ENCODE measurements around the gene BAX.

Gene BAX

DNA sequence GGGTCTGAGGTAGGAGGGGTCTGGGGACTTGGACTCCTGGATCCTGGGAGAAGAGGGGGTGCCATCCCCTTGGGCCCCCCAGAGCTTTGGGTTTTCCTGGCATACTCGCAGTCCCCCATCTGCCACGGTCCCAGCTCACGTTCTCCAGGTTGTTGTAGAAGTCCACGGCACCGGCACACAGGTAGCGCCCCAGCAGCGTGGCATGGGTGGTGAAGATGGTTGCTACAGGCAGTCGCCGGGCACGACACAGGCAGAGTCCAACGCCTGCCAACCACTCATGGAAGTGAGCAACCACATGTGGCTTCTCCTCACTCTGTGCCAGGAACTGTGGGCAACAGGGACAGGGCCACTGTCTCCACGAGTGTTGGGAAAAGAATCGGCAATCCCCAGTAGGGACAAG lies 31.0 kb downstream of the BAX start:
- DNase-seq: no peak
- in situ Hi-C loops (cut with HindIII; ENCODE audit: low pct_ligation_motif_present, low sequenced_read_pairs): no loop called here
- H3K27me3 ChIP-seq (replicated peaks): no peaks in the 10 kb centered on the region
- peaks cover 66% of the 10 kb centered on the region for H3K36me3 ChIP-seq (replicated peaks)
- TF ChIP-seq, protein P1, sequence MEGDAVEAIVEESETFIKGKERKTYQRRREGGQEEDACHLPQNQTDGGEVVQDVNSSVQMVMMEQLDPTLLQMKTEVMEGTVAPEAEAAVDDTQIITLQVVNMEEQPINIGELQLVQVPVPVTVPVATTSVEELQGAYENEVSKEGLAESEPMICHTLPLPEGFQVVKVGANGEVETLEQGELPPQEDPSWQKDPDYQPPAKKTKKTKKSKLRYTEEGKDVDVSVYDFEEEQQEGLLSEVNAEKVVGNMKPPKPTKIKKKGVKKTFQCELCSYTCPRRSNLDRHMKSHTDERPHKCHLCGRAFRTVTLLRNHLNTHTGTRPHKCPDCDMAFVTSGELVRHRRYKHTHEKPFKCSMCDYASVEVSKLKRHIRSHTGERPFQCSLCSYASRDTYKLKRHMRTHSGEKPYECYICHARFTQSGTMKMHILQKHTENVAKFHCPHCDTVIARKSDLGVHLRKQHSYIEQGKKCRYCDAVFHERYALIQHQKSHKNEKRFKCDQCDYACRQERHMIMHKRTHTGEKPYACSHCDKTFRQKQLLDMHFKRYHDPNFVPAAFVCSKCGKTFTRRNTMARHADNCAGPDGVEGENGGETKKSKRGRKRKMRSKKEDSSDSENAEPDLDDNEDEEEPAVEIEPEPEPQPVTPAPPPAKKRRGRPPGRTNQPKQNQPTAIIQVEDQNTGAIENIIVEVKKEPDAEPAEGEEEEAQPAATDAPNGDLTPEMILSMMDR (IDR thresholded peaks at IDR 0.05; ENCODE audit: low read depth, low read length, missing control alignments): no peak
- H3K4me3 ChIP-seq (ENCODE audit: low read depth, low read length): no peak overlapping the region
- H3K27ac ChIP-seq: no peak overlapping the region

DNA sequence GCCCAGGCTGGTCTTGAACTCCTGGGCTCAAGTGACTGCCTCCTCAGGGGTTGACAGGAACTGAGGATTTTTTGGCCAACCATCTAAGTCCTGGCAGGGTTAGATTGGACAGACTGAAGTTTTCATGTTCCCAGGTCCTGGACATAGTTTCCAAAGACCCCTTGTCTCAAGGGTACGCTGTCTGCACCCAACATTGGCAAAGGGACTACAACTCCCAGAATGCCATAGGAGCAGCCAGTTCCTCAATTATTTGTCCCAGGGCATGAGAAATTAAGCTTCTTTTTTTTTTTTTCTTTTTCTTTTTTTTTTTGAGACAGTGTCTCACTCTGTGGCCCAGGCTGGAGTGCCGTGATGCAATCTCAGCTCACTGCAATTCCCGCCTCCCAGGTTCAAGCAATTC lies 31.5 kb downstream of the BAX start:
- peaks cover 64% of the 10 kb centered on the region for H3K36me3 ChIP-seq (replicated peaks)

DNA sequence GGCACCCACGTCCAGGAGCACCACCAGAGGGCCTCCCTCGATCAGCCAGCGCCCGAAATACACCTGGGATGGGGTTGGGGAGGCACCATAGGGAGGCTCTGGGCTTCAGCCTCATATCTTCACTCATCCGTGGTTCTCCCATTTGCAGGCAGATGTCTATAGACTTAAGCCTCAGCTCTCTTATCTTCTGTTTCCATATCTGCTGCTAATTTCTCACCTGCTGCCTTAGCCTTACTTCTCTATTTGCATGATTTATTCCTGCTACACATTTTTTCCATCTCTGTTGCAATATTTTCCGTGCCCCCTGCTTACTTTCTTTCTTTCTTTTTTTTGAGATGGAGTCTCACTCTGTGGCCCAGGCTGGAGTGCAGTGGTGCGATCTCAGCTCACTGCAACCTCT lies 32.6 kb downstream of the BAX start:
- TF ChIP-seq, protein P1 (IDR thresholded peaks at IDR 0.05; ENCODE audit: low read depth, low read length, missing control alignments): no peak
- DNase-seq: no peak
- H3K27me3 ChIP-seq (replicated peaks): no peaks in the 10 kb centered on the region
- H3K4me3 ChIP-seq (ENCODE audit: low read depth, low read length): no peak overlapping the region
- no peak overlapping the region for H3K27ac ChIP-seq
- H3K36me3 ChIP-seq (replicated peaks): peaks cover 60% of the 10 kb centered on the region
- in situ Hi-C loops (cut with HindIII; ENCODE audit: low pct_ligation_motif_present, low sequenced_read_pairs): no loop called here

More for the DNA sequence above, 31.5 kb downstream of the BAX start:
- TF ChIP-seq, protein P1 (IDR thresholded peaks at IDR 0.05; ENCODE audit: low read depth, low read length, missing control alignments): no peak
- no peak for DNase-seq
- Histone ChIP-seq H3K4me3 (ENCODE audit: low read depth, low read length) (no peak overlapping the region), H3K27me3 (replicated peaks) (no peaks in the 10 kb centered on the region), H3K27ac (no peak overlapping the region)
- in situ Hi-C loops (cut with HindIII; ENCODE audit: low pct_ligation_motif_present, low sequenced_read_pairs): no loop called here

DNA sequence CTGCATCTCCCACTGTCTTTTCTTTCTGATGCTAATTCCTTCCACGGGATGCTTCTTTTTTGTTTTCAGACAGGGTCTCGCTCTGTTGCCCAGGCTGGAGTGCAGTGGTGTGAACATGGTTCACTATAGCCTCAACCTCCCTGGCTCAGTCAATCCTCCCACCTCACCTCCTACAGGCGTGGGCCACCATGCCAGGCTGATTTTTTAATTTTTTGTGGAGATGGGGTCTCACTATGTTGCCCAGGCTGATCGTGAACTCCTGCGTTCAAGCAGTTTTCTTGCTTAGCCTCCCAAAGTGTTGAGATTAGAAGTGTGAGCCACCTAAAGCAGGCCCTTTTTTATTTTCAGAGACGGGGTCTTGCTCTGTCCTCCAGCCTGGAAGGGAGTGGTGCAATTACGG lies 33.6 kb downstream of the BAX start:
- in situ Hi-C loops (cut with HindIII; ENCODE audit: low pct_ligation_motif_present, low sequenced_read_pairs): no loop called here
- no peak for DNase-seq
- TF ChIP-seq, protein P1 (IDR thresholded peaks at IDR 0.05; ENCODE audit: low read depth, low read length, missing control alignments): no peak
- H3K27me3 ChIP-seq (replicated peaks): no peaks in the 10 kb centered on the region
- no peak overlapping the region for H3K4me3 ChIP-seq (ENCODE audit: low read depth, low read length)
- no peak overlapping the region for H3K27ac ChIP-seq
- peaks cover 51% of the 10 kb centered on the region for H3K36me3 ChIP-seq (replicated peaks)

DNA sequence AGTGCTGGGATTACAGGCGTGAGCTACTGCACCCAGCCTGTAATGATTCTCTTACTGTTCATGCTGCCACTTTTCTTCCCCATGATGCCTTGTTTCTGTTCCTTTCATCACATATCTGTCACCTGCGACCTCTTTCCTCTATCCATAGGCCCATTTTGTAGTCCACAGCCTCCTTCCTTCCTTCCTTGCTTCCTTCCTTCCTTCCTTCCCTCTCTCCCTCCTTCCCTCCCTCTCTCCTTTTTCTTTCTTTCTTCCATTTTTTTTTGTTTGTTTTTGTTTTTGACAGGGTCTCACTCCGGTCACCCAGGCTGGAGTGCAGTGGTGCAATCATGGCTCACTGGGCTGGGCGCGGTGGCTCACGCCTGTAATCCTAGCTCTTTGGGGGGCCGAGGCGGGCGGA lies 34.2 kb downstream of the BAX start:
- TF ChIP-seq, protein P1 (IDR thresholded peaks at IDR 0.05; ENCODE audit: low read depth, low read length, missing control alignments): no peak
- Histone ChIP-seq H3K27me3 (replicated peaks) (no peaks in the 10 kb centered on the region), H3K36me3 (replicated peaks) (peaks cover 49% of the 10 kb centered on the region), H3K27ac (no peak overlapping the region), H3K4me3 (ENCODE audit: low read depth, low read length) (no peak overlapping the region)
- DNase-seq: no peak
- in situ Hi-C loops (cut with HindIII; ENCODE audit: low pct_ligation_motif_present, low sequenced_read_pairs): no loop called here

DNA sequence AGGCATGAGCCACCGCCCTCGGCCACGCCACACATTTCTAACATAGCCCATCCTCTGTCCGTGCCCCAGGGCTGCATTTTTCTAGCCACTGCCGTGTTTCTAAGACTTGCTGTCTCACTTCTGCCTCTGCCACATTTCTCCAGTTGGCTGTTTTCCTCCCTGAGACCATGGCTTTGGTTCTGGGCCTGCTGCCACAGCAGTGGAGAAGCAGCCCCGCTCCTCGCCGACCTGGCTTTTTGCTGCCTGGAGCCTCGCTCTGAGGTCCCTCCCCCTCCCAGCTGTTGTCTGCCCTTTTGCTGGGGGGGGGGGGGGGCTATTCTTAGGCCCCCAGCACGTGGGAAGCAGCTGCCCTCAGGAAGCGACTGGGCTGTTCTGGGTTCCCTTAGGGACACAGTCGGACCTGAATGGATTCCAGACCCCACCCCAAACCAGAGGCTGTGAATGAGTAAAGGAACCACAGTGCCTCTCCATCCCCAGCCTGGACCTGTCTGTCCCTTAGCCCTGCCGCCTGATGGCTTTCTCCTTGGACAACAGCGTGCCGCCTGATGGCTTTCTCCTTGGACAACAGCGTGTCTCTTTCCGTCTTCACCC lies 35.1 kb downstream of the BAX start:
- TF ChIP-seq, protein P1 (IDR thresholded peaks at IDR 0.05; ENCODE audit: low read depth, low read length, missing control alignments): no peak
- in situ Hi-C loops (cut with HindIII; ENCODE audit: low pct_ligation_motif_present, low sequenced_read_pairs): no loop called here
- H3K36me3 ChIP-seq (replicated peaks): peaks cover 41% of the 10 kb centered on the region
- DNase-seq: no peak
- no peak overlapping the region for H3K27ac ChIP-seq
- no peaks in the 10 kb centered on the region for H3K27me3 ChIP-seq (replicated peaks)
- no peak overlapping the region for H3K4me3 ChIP-seq (ENCODE audit: low read depth, low read length)

All from brain microvascular endothelial cell (primary cell).